NCI-H187 treated with DMSO at 0.1 percent for 48 hours (cell line): ENCODE results near the gene LCORL.
"Not testable (repeated sequence)": the region's sequence is repeated elsewhere in the genome, so short reads cannot be mapped to it uniquely, and the experiment has no call there.

Source experiments
- DNase-seq: peaks from one replicate; lab custom pipeline; 2025; lab: John Stamatoyannopoulos, UW

The LCORL gene

DNA sequence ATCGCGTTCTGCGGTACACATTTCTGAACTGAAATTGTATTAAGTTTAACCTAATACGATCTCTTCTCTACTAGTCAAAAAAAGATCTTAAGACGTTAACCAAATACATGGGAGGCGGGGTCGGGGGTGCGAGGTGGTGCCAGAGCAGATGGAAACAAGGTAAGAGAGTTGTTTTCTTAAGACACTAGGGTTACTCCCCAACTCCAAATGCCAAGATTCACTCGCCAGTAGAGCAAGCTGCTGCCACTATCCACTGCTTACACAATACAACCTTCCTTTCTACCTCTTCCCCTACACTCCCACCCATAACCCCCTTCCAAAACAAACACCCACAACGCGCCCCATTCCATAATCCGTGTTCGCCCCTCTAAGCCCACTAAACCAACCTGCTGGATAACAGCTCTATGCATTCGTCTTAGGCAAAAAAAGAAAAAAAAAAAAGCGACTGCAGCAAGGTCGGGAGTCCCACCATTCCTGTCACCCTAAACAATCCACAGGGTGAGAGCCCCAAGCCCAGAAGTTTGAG, 1.3 kb downstream of the LCORL start:
- no peak for DNase-seq

DNA sequence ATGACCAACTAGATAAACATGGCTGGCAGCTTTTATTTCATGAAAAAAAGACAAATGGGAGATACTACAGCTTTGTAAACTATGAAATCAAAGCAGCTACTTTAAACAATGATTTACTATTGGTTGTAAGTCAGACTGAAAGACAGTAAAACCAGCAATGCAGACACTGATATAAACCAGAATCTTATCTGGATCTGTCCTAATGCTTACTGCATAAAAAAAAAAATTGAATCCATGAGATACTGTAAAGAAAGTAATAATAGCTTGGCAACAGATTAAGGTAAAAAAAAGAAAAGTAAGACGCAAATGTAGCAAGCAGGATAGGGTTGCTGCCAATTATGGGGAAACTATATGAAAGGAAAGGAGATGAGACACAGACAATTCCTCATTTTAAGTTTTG, 7.3 kb downstream of the LCORL start:
- no peak for DNase-seq

DNA sequence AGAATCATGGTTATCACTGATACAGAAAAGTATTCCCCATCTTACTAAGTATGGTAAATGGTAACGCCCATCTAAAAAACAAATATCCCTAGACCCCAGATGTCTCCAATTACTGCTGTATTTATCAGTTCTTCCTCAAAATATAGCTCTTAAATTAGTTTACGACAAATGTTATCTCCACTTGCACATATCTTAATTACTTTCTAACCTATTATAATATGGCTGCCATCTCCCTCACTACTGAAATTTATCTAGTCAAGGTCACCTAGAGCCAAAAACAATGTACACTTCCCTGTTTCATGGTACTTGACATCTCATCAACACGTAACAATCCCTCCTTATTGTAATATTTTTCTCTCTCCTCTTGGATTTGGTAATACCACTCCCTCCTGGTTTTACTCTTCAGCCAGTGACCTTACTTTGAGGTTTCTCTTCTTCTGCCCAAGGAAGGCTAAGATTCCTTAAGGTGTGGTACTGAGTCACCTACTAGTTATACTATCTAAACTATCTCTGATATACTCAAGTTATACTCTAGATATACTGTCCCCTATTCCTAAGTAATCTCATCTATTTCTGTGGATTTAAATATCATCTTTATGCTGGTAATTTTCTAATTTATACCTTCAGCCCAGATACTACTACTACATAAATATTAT, 8.6 kb downstream of the LCORL start:
- no peak for DNase-seq

DNA sequence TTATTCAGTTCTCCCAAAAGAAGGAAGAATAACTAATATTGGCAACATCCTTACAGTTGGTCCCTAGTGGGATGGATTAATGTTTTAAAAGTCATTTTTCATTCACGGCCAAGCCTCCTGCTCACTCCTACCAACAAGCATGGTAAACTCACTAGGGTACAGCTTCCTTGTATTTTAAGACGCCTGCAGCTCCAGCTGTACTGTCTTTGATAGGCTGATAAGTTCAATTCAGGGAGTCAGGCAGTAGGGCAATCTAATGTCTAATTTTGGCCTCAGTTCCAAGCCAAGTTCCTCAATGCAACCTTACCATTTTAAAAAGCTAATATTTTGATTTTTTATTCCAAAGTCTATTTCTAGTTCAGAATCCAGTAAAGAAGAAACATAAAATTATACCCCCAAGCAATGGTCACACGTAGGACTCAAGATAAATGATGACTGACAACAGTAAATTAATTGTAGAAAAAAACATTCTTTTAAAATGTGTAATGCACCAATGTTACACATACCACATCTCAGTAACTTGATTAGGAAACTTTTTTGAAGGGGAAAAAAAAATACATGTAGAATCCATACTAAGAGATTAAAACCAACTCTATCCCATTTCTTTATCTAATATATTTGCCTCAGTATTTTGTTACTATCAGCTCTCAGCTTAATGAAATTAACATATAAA, 9.3 kb downstream of the LCORL start:
- no peak for DNase-seq

DNA sequence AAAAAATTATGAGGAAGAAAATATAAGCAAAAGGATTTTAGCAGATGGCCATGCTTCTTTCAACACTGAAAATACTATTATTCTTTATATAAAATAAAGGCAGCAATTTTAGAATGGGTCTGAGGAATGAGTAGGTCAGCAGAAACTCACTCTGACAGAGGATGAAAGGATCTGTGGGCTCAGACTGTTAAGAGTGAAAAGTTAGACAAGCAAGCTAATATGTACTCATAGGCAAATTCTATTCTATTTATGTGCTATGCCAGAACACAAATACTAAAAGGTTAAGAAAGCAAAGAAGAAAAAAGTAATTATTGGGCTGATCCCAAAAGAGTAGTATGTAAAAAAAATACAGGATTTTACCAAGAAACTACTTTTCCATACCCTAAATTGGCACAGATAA, 13.9 kb downstream of the LCORL start:
- no peak for DNase-seq

DNA sequence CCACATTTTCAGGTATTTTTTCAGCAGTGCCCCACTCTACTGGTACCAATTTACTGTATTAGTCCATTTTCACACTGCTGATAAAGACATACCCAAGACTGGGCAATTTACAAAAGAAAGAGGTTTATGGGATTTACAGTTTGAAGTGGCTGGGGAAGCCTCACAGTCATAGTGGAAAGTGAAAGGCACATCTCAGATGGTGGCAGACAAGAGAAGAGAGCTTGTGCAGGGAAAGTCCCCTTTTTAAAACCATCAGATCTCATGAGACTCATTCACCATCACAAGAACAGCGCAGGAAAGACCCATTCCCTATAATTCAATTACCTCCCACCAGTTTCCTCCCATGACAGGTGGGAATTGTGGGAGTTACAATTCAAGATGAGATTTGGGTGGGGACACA, 15.1 kb downstream of the LCORL start:
- not testable (repeated sequence) for DNase-seq

DNA sequence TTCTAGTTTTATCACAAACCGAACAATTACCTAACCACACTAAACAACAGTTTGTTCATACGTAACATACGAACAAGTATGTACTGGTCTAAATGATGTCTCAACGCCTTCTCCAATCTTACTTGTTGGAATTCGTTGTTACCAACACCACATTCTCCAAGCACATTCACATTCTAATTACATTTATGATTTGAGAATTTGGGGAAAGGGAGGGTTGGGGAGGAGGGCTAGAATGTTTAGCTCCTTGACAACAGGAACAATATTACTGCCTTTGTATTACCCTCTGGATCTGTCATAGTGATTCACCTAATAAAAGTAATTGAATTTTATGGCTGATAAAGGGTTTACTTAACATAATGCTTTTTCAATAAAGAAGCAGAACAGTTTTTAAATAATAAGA, 24.4 kb downstream of the LCORL start:
- DNase-seq = no peak

DNA sequence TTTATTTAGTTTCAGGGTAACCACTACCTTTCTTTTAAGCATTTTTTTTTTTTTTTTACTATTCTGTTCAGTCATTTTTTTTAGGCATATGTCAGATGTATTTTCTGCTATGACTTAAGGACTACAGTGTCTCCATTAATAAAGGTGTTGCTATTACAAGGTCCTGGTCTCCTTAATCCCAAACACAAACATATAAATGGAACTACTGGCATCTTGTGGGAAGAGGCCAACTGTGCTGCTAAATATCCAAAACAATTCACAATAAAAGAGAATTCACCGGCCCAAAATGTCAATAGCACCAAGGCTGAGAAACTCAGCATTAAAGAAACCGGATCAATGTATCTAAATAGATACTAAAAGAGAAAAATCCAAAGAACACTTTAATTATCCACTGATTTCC, 26.4 kb downstream of the LCORL start:
- no peak for DNase-seq

DNA sequence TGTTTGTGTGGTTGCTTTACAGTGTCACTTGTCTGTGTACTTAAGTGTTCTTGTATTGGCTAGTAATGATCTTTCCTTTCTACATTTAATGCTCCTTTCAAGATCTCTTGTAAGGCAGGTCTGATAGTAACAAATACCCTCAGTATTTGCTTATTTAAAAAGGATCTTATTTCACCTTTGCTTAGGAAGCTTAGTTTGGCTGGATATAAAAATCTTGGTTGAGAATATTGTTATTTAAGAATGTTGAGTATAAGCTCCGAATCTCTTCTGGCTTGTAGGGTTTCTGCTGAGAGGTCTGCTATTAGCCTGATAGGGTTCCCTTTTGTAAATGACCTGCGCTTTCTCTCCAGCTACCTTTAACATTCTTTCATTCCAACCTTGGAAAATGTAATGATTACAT, 35.7 kb downstream of the LCORL start:
- DNase-seq = no peak

DNA sequence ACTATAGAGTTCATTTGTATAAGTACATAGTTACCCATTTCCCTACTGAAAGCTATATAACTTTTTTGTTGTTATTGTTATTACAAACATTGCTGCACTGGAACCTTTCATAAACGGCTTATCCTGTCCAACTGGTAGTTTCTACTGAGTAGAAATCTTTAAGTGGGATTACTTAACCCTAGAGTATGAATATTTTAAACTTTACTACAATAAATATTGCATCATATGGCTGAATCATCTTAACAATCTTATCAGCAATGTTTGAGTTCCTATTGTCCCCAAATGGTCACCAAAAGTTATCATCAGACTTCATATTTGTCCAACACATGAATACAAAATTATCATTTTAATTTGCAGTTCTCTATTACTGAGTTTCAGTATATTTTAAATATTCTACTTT, 40.5 kb downstream of the LCORL start:
- no peak for DNase-seq

DNA sequence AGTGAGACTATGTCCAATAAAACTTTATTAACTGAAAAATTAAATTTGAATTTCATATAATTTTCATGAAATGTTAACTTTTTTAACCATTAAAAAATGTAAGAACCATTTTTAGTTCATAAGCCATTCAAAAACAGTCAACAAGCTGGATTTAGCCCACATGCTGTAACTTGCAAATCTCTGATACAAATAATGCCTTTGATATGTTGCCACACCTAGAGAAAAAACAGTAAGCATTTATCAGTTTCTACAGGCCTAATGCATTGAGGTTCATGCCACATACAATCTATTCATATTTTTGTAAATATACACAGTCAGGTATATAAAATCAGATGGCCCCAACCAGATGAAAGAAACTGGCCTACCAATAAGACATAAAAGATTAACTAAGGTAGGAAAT, 52.8 kb downstream of the LCORL start:
- no peak for DNase-seq

DNA sequence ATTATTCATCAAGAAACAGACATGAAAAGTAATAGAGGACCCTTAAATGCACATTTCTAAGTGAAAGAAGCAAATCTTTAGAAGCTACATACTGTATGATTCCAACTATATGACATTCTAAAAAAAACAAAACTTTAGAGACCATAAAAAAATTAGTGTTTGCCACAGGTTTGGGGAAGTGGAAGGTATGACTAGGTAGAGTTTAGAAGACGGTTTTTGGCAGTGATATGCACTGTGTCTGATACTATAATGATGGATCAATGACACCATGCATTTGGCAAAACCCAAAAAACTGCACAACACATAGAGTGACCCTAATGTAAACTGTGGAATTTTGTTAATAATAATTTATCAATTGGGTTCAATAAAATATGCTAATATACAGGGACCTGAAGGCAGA, 54.5 kb downstream of the LCORL start:
- DNase-seq = no peak

DNA sequence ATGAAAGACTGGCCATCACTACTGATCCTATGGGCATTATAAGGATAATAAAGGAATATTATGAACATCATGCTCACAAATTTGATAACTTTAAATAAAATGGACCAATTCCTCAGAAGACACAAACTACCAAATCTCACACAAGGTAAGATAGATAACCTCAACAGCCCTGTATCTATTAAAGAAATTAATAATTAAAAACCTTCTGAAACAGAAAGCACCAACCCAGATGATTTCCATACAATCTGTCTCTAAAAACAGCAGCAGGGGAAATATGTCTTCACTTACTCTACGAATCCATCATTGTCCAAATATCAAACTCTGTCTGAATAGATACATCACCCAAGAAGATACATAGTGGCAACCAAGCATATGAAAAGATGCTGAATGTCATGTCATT, 55.2 kb downstream of the LCORL start:
- no peak for DNase-seq

DNA sequence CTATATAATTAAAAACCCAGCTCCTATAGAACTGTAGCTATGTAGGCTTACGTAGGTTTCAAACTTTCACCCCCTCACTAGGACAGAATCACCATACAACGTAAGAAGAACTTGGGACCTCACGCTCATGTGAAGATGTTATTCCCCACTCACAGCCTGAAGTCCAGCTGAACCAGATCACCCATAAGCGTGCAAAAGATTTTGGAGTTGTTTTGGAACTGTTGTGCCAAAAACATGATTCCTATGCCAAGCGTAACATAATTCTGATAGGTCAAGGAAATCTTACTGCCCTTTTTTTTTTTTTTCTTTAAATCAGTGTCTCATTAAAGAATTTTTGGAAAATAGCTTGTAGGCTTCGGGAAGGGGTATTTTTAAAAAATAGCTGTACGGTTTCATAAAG, 57.0 kb downstream of the LCORL start:
- no peak for DNase-seq

DNA sequence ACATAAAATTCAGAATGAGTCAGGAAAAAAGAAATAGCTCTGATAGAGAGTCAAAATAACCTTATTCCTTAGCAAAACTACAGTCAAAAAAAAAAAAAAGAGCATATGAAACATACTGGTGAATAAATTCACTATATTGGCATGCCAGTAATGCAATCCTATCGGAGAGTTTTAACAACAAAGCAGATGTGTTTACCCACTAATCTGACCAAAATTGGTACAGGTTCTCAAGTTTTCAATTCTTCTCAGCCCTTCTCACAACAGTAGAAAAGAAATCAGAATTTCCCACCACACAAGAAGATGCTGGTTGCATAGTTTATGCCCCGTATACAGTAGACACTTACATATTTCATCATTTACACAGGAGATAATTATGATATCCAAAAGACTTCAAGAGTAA, 59.4 kb downstream of the LCORL start:
- no peak for DNase-seq

DNA sequence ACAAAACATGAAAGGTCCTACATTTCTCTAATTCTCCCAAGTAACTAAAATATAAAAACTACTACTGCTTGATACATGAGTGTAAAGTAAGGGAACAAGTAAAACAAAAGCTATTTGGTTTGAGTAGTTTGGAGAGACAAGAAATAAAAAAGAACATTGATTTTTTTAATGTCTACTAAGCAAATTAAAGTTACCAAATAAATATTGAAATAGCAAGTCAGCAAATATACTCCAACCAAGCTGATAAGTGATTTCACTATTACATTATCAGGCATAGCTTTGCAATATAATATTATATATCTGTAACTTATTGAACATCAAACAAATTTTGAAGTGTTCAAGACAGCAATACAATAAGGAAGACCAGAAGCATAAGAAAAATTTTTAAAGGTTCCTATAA, 60.3 kb downstream of the LCORL start:
- DNase-seq = no peak

DNA sequence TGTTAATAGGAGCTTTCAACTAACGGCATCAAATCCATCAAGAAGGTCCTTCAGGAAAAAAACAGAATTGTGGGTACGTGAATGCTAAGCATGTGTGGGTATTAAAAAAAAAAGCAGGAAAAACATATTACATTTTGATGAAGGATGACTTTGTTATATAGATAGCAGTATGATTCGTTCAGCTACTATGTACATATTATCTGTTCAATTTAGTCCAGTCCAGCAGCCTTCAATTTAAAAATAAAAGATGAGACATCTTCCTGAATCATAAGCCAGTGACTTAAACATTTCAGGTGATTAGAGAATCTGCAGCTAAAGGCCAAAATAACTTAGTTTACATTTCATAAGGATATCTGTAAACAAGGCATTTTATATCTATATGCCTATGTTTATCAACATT, 63.4 kb downstream of the LCORL start:
- DNase-seq = no peak

DNA sequence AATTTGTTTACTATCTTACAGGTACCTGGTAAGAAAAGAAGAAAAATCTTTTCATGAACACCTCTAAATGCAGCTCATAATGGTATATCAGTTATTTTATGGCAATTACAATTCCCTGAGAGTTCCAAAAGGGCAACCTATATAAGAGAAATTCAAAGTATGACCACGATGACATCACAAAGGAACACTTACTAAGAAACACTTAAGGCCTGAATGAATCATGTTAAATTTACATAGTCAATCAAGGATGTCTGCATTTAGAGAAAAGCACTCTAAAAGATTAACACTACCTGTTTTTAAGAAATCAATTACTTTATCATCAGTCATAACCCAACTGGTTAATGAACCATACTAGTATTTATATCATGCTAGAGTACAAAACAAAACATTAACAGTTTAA, 63.9 kb downstream of the LCORL start:
- DNase-seq = no peak

DNA sequence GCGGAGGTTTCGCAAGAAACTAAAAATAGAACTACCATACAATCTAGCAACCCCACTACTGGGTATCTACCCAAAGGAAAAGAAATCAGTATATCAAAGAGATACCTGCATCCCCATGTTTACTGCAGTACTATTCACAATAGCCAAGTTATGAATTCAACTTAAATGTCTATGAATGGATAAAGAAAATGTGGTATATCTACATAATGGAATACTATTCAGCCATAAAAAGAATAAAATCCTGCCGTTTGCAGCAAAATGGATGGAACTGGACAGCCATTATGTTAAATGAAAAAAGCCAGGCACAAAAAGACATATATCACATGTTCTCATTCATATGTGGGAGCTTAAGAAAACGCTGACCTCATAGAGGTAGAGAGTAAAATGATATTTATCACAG, 65.3 kb downstream of the LCORL start:
- DNase-seq = no peak

DNA sequence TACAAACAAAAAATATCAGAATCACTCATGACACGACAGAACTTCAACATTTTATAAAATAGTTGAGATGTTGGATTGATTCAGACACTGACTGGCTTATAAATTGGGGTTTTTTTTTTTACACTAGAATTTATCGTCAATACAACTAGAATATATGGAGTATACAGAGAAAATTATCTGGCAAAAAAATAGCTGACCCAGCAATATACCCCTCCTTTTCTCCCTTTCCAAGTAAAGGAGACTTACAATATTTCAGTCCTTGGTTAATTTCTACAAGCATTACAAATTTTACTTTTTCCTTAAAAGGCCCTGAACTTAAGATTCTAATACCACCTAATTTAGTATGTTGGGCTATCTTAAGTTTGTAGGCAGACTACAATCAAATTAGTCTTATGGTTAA, 76.3 kb downstream of the LCORL start:
- no peak for DNase-seq

DNA sequence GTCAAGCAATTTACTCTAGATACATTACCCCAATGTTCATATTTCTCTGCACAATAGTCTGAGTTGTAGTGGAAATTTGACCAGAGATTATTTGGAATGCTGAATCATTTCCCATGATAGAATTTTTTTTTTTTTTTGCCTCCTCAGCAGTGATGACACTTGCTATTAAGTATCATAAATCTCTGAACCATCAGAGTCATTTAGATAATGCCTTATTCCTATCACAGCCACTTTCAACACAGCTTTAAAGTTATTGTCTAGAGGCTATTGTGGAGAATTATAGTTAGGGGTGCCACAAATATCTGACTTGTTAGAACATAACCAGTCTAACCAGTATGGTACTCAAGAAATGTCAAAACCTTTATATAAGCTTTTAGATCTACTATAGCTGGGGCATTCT, 79.8 kb downstream of the LCORL start:
- DNase-seq = no peak

DNA sequence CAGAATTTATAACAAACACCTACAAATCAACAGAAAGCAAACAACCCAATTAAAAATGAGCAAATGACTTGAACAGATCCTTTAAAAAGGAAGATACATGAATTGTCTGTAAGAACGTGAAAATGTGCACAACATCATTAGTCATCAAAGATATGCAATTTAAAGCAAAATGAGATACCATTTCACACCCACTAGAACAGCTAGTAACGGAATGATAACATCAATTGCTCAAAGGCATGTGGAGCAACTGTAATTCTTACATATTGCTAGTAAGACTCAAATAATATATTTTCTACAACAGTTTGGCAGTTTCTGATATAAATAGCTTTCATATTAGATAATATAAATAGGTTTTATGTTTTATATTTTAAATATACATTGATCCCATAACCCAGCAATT, 82.5 kb downstream of the LCORL start:
- no peak for DNase-seq

DNA sequence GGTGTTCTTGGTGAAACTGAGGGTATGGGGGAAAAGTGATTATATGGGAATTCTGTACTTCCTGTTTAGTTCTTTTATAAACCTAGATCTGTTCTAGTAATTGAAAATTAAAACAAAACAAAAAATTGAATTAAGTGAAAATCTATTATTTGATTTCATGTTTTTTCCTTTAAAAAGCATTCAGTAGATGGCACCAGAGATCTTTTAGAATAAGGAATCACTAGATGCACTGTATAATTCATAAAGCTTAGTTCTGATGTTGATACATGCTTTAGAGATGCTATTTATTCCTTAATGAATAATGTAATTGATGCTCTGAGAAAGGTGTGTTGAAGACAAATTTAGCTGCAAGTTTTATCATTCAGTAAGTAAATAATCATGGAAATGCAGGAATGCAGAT, 87.3 kb downstream of the LCORL start:
- DNase-seq = no peak

DNA sequence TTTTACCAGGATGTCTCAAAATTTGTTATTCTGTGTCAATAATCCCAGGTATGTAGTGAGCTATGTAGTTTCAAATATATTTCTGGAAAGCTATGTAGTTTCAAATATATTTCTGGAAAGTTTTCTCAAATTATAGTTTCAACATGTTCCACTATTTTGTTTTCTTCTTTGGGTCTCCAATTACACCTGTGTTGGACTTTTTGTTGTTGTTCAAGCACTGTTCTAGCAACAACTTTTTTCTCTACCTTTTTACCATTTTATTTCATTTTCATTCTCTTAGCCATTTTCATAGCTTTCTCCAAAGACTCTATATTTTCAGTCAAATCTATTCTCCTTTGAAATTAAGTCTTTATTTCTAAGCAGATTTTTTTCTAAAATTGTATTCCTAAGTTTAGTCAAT, 88.4 kb downstream of the LCORL start:
- DNase-seq = no peak
